Keratinocyte (primary cell): ENCODE results near the gene ALK. TPM values are rescaled to one million over a fixed set of nuclear protein-coding genes. Genes with fewer than 3 reads are reported as not detected.

ENCODE experiments used
- DNase-seq: peaks from one replicate; pipeline ENCODE4 v3.0.0-alpha.2; 2011; ENCODE audit warnings: low read depth, missing footprints, low spot score
- FAIRE-seq: peaks from 2 replicates; lab custom pipeline; 2011; peaks lifted over from hg19 to GRCh38; lab: Jason Lieb, UNC
- H2AFZ ChIP-seq: 2 replicates; pipeline ENCODE4 v1.6.0; 2012; ENCODE audit warnings: low read length, control low read depth, inconsistent platforms; ENCODE audit not compliant: control insufficient read depth
- H3K27ac ChIP-seq: 2 replicates; pipeline ENCODE4 v1.5.1; 2011; ENCODE audit warnings: low read length; ENCODE audit not compliant: control insufficient read depth, insufficient read depth
- H3K27me3 ChIP-seq: 3 replicates; pipeline ENCODE4 v1.6.0; 2011; ENCODE audit warnings: low read length; ENCODE audit not compliant: control insufficient read depth, insufficient read depth; ENCODE audit errors: extremely low read depth
- H3K36me3 ChIP-seq, 2 experiments: 2 replicates in 1 of 2; 3 replicates in 1 of 2; pipeline ENCODE4 v1.5.1; 2011; ENCODE audit warnings: low read length in 2 of 2, mild to moderate bottlenecking in 1 of 2; ENCODE audit not compliant: control insufficient read depth in 2 of 2, insufficient read depth in 2 of 2; ENCODE audit errors: extremely low read depth in 1 of 2
- H3K4me1 ChIP-seq: 3 replicates; pipeline ENCODE4 v1.5.1; 2011; ENCODE audit warnings: low read length; ENCODE audit not compliant: control insufficient read depth, insufficient read depth; ENCODE audit errors: extremely low read depth
- H3K4me2 ChIP-seq: 3 replicates; pipeline ENCODE4 v1.6.0; 2011; ENCODE audit warnings: low read depth, low read length; ENCODE audit not compliant: control insufficient read depth, insufficient read depth; ENCODE audit errors: extremely low read depth
- H3K4me3 ChIP-seq, 3 experiments: fragments of 200-600 bp in 1 of 3; sonication (generic) in 1 of 3; 2 replicates in 2 of 3; 3 replicates in 1 of 3; pipeline ENCODE4 v1.5.1; 2011 to 2016; ENCODE audit warnings: low read length in 3 of 3, mild to moderate bottlenecking in 3 of 3, control low read depth in 2 of 3, inconsistent platforms in 1 of 3, low read depth in 1 of 3, mixed read lengths in 1 of 3, mixed run types in 1 of 3, moderate library complexity in 1 of 3; ENCODE audit not compliant: control insufficient read depth in 2 of 3, insufficient read depth in 2 of 3; ENCODE audit errors: extremely low read depth in 1 of 3
- H3K79me2 ChIP-seq: 2 replicates; pipeline ENCODE4 v1.6.0; 2012; ENCODE audit warnings: low read length; ENCODE audit not compliant: control insufficient read depth, insufficient read depth
- H3K9ac ChIP-seq: 3 replicates; pipeline ENCODE4 v1.6.0; 2011; ENCODE audit warnings: low read length; ENCODE audit not compliant: control insufficient read depth, insufficient read depth; ENCODE audit errors: extremely low read depth
- H3K9me1 ChIP-seq: 3 replicates; pipeline ENCODE4 v1.6.0; 2011; ENCODE audit warnings: low read length; ENCODE audit not compliant: control insufficient read depth, insufficient read depth; ENCODE audit errors: extremely low read depth
- H3K9me3 ChIP-seq: 2 replicates; pipeline ENCODE4 v1.5.1; 2012; ENCODE audit warnings: low read depth, low read length; ENCODE audit not compliant: control insufficient read depth
- H4K20me1 ChIP-seq: 3 replicates; pipeline ENCODE4 v1.6.0; 2011; ENCODE audit warnings: low read length; ENCODE audit not compliant: control insufficient read depth, insufficient read depth; ENCODE audit errors: extremely low read depth
- EZH2 ChIP-seq: IDR thresholded peaks from one replicate; pipeline ENCODE4 v1.6.1; 2012; ENCODE audit warnings: inconsistent platforms, mild to moderate bottlenecking, low read length, moderate library complexity
- dilution Hi-C: fragments of 300-500 bp; cut with MboI; formaldehyde crosslinking; loops from one replicate; pipeline ENCODE4 v1.7.0; 2020; ENCODE audit warnings: low sequenced_read_pairs; ENCODE audit not compliant: extremely low pct_ligation_motif_present
- polyA plus RNA-seq, 5 experiments: library from polyadenylated mRNA; depleted of rRNA in 3 of 5; stranded (reverse) in 3 of 5; stranded (forward) in 1 of 5; unstranded in 1 of 5; fragments of >200 nt; gene quantifications; 1 replicate in 1 of 5; 2 replicates in 3 of 5; 3 replicates in 1 of 5; pipeline versions ENCODE4 v1.2.1 to v1.2.3, GENCODE V29; 2011 to 2012; ENCODE audit warnings: missing spikeins in 2 of 5, low read depth in 1 of 5, low replicate concordance in 1 of 5
- TF ChIP-seq, protein P1 (sequence below), 3 experiments: IDR thresholded peaks in 1 of 3; conservative IDR thresholded peaks in 1 of 3; optimal IDR thresholded peaks in 1 of 3; 2 replicates in 2 of 3; 3 replicates in 1 of 3; pipeline versions ENCODE3 to v1.5.1; 2011; ENCODE audit warnings: low read length in 3 of 3, mild to moderate bottlenecking in 3 of 3, moderate library complexity in 2 of 3, control low read depth in 1 of 3, inconsistent platforms in 1 of 3; ENCODE audit not compliant: insufficient read depth in 2 of 3; ENCODE audit errors: extremely low read depth in 1 of 3

ALK gene
- polyA plus RNA-seq, 1 donor (not counting 4 experiments of a cell fraction or from before 2014, with no cell fraction given), result not detected

GRCh38 chr2:29617351-29617750, 304.0 kb downstream of the ALK start:
- H3K79me2 ChIP-seq, result no peaks in the 10 kb centered on the region
- no peak overlapping the region for H3K27ac ChIP-seq
- no peak for FAIRE-seq
- dilution Hi-C loops, result no loop called here
- no peak for TF ChIP-seq EZH2
- TF ChIP-seq, protein P1, sequence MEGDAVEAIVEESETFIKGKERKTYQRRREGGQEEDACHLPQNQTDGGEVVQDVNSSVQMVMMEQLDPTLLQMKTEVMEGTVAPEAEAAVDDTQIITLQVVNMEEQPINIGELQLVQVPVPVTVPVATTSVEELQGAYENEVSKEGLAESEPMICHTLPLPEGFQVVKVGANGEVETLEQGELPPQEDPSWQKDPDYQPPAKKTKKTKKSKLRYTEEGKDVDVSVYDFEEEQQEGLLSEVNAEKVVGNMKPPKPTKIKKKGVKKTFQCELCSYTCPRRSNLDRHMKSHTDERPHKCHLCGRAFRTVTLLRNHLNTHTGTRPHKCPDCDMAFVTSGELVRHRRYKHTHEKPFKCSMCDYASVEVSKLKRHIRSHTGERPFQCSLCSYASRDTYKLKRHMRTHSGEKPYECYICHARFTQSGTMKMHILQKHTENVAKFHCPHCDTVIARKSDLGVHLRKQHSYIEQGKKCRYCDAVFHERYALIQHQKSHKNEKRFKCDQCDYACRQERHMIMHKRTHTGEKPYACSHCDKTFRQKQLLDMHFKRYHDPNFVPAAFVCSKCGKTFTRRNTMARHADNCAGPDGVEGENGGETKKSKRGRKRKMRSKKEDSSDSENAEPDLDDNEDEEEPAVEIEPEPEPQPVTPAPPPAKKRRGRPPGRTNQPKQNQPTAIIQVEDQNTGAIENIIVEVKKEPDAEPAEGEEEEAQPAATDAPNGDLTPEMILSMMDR (optimal IDR thresholded peaks at IDR 0.05 in 1 of 3, IDR thresholded peaks at IDR 0.05 in 1 of 3, conservative IDR thresholded peaks at IDR 0.05 in 1 of 3; ENCODE audit: extremely low read depth in 1 of 3, insufficient read depth in 2 of 3, low read length in 3 of 3), result no peak
- H3K9ac ChIP-seq, result no peak overlapping the region
- no peak overlapping the region for H3K4me2 ChIP-seq
- no peaks in the 10 kb centered on the region for H3K9me3 ChIP-seq
- no peaks in the 10 kb centered on the region for H3K4me1 ChIP-seq
- no peak for DNase-seq
- H3K4me3 ChIP-seq, result no peak overlapping the region
- no peak overlapping the region for H2AFZ ChIP-seq
- H3K36me3 ChIP-seq, result no peaks in the 10 kb centered on the region
- H4K20me1 ChIP-seq, result no peaks in the 10 kb centered on the region
- no peaks in the 10 kb centered on the region for H3K27me3 ChIP-seq
- no peaks in the 10 kb centered on the region for H3K9me1 ChIP-seq

DNA sequence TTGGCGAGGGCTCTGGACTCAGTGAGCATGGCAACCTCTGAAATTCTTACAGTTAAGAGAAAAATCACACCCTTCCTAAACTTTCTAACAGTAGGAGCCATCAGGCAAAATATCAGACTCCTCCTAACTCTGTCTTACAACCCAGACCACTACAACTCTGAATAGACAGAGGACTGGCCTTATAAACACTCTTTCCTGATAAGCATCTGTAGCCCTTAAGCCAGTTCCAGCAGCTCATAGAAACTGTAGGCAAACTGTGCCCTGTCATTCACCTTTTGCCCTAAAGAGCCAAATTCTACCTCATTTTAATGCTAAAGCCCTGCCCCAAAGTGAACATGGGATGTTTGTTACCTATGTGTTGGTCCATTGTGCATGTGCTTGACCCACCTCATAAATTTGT, 304.8 kb downstream of the ALK start:
- Histone ChIP-seq H3K9me3 (no peaks in the 10 kb centered on the region), H3K4me1 (no peaks in the 10 kb centered on the region), H3K9me1 (no peaks in the 10 kb centered on the region), H3K4me3 (no peak overlapping the region), H3K4me2 (no peak overlapping the region), H2AFZ (no peak overlapping the region), H3K27me3 (no peaks in the 10 kb centered on the region), H4K20me1 (no peaks in the 10 kb centered on the region), H3K79me2 (no peaks in the 10 kb centered on the region), H3K36me3 (no peaks in the 10 kb centered on the region), H3K27ac (no peak overlapping the region), H3K9ac (no peak overlapping the region)
- FAIRE-seq, result no peak
- DNase-seq, result no peak
- no peak for TF ChIP-seq EZH2
- TF ChIP-seq, protein P1 (optimal IDR thresholded peaks at IDR 0.05 in 1 of 3, IDR thresholded peaks at IDR 0.05 in 1 of 3, conservative IDR thresholded peaks at IDR 0.05 in 1 of 3; ENCODE audit: extremely low read depth in 1 of 3, insufficient read depth in 2 of 3, low read length in 3 of 3), result no peak
- dilution Hi-C loops, result no loop called here
